BLaER1 (cell line): ENCODE measurements around the gene SLC25A21.

Source experiments
- H3K27ac ChIP-seq: shearing (Covaris generic); formaldehyde crosslinking; 2 replicates; pipeline ENCODE4 v1.8.1; 2022
- H3K27me3 ChIP-seq: shearing (Covaris generic); formaldehyde crosslinking; 2 replicates; pipeline ENCODE4 v1.8.1; 2022
- H3K36me3 ChIP-seq: shearing (Covaris generic); formaldehyde crosslinking; 2 replicates; pipeline ENCODE4 v1.8.1; 2022
- H3K4me1 ChIP-seq: shearing (Covaris generic); formaldehyde crosslinking; 2 replicates; pipeline ENCODE4 v1.8.1; 2022
- H3K4me2 ChIP-seq: shearing (Covaris generic); formaldehyde crosslinking; 2 replicates; pipeline ENCODE4 v1.8.1; 2022
- H3K4me3 ChIP-seq: shearing (Covaris generic); formaldehyde crosslinking; 2 replicates; pipeline ENCODE4 v1.8.1; 2022
- H3K9ac ChIP-seq: shearing (Covaris generic); formaldehyde crosslinking; 2 replicates; pipeline ENCODE4 v1.8.1; 2022
- H3K9me3 ChIP-seq: shearing (Covaris generic); formaldehyde crosslinking; 2 replicates; pipeline ENCODE4 v1.8.1; 2022
- H4K20me1 ChIP-seq: shearing (Covaris generic); formaldehyde crosslinking; 2 replicates; pipeline ENCODE4 v1.8.1; 2022
- Cebpa-rat ChIP-seq: shearing (Covaris generic); IDR thresholded peaks from 2 replicates; pipeline ENCODE4 v1.8.1; 2022

Gene SLC25A21

GRCh38 chr14:36938678-36939077 is 233.7 kb downstream of the SLC25A21 start:
- Histone ChIP-seq H3K27me3 (no peaks in the 10 kb centered on the region), H3K4me2 (no peak overlapping the region), H3K4me3 (no peak overlapping the region), H3K36me3 (no peaks in the 10 kb centered on the region), H3K4me1 (0 out of 2 replicates have a peak, but pooled peaks cover under 1% of the 10 kb centered on the region), H3K9me3 (no peaks in the 10 kb centered on the region), H3K9ac (no peak overlapping the region), H3K27ac (no peak overlapping the region), H4K20me1 (no peaks in the 10 kb centered on the region)
- TF ChIP-seq Cebpa-rat = no peak

GRCh38 chr14:36935976-36936678 is 236.3 kb downstream of the SLC25A21 start:
- no peaks in the 10 kb centered on the region for H3K9me3 ChIP-seq
- H4K20me1 ChIP-seq = no peaks in the 10 kb centered on the region
- no peak for TF ChIP-seq Cebpa-rat
- no peak overlapping the region for H3K4me3 ChIP-seq
- H3K9ac ChIP-seq = no peak overlapping the region
- no peaks in the 10 kb centered on the region for H3K36me3 ChIP-seq
- no peaks in the 10 kb centered on the region for H3K27me3 ChIP-seq
- H3K4me2 ChIP-seq = no peak overlapping the region
- H3K4me1 ChIP-seq = 0 out of 2 replicates have a peak, but pooled peaks cover 5% of the 10 kb centered on the region
- no peak overlapping the region for H3K27ac ChIP-seq

GRCh38 chr14:36934304-36934703 is 238.1 kb downstream of the SLC25A21 start:
- Histone ChIP-seq H3K4me2 (no peak overlapping the region), H4K20me1 (no peaks in the 10 kb centered on the region), H3K36me3 (no peaks in the 10 kb centered on the region), H3K9me3 (no peaks in the 10 kb centered on the region), H3K9ac (no peak overlapping the region), H3K27ac (no peak overlapping the region), H3K27me3 (no peaks in the 10 kb centered on the region), H3K4me1 (0 out of 2 replicates have a peak, but pooled peaks cover 5% of the 10 kb centered on the region), H3K4me3 (no peak overlapping the region)
- no peak for TF ChIP-seq Cebpa-rat

GRCh38 chr14:36931791-36932190 is 240.6 kb downstream of the SLC25A21 start:
- no peaks in the 10 kb centered on the region for H4K20me1 ChIP-seq
- no peak overlapping the region for H3K4me2 ChIP-seq
- H3K9me3 ChIP-seq = no peaks in the 10 kb centered on the region
- no peaks in the 10 kb centered on the region for H3K36me3 ChIP-seq
- no peak for TF ChIP-seq Cebpa-rat
- no peaks in the 10 kb centered on the region for H3K27me3 ChIP-seq
- 0 out of 2 replicates have a peak, but pooled peaks cover 5% of the 10 kb centered on the region for H3K4me1 ChIP-seq
- no peak overlapping the region for H3K4me3 ChIP-seq
- H3K27ac ChIP-seq = no peak overlapping the region
- no peak overlapping the region for H3K9ac ChIP-seq

GRCh38 chr14:36928432-36928831 is 244.0 kb downstream of the SLC25A21 start:
- Histone ChIP-seq H3K4me2 (no peak overlapping the region), H4K20me1 (no peaks in the 10 kb centered on the region), H3K36me3 (no peaks in the 10 kb centered on the region), H3K4me3 (no peak overlapping the region), H3K4me1 (0 out of 2 replicates have a peak, but pooled peaks cover 2% of the 10 kb centered on the region), H3K27ac (no peak overlapping the region), H3K9ac (no peak overlapping the region), H3K27me3 (no peaks in the 10 kb centered on the region), H3K9me3 (no peaks in the 10 kb centered on the region)
- no peak for TF ChIP-seq Cebpa-rat

GRCh38 chr14:36925094-36925493 is 247.3 kb downstream of the SLC25A21 start:
- H3K4me3 ChIP-seq = no peak overlapping the region
- no peaks in the 10 kb centered on the region for H3K27me3 ChIP-seq
- no peak for TF ChIP-seq Cebpa-rat
- H3K36me3 ChIP-seq = no peaks in the 10 kb centered on the region
- H3K9me3 ChIP-seq = no peaks in the 10 kb centered on the region
- H3K4me1 ChIP-seq = no peaks in the 10 kb centered on the region
- no peak overlapping the region for H3K9ac ChIP-seq
- no peaks in the 10 kb centered on the region for H4K20me1 ChIP-seq
- no peak overlapping the region for H3K27ac ChIP-seq
- no peak overlapping the region for H3K4me2 ChIP-seq

GRCh38 chr14:36916668-36917067 is 255.7 kb downstream of the SLC25A21 start:
- Histone ChIP-seq H3K9ac (no peak overlapping the region), H3K27ac (no peak overlapping the region), H3K4me1 (no peaks in the 10 kb centered on the region), H3K27me3 (no peaks in the 10 kb centered on the region), H3K9me3 (no peaks in the 10 kb centered on the region), H3K4me3 (no peak overlapping the region), H3K4me2 (no peak overlapping the region), H4K20me1 (no peaks in the 10 kb centered on the region), H3K36me3 (no peaks in the 10 kb centered on the region)
- TF ChIP-seq Cebpa-rat = no peak

- Histone ChIP-seq H3K4me2 (no peak overlapping the region), H3K27ac (no peak overlapping the region), H3K9ac (no peak overlapping the region), H3K4me3 (no peak overlapping the region), H3K4me1 (no peaks in the 10 kb centered on the region), H3K9me3 (no peaks in the 10 kb centered on the region), H3K36me3 (no peaks in the 10 kb centered on the region), H4K20me1 (no peaks in the 10 kb centered on the region), H3K27me3 (no peaks in the 10 kb centered on the region)
- TF ChIP-seq Cebpa-rat = no peak
These were observed 257.3 kb downstream of the SLC25A21 start for GRCh38 chr14:36915081-36915480.

GRCh38 chr14:36910578-36910977 is 261.8 kb downstream of the SLC25A21 start:
- Histone ChIP-seq H3K27ac (no peak overlapping the region), H3K4me2 (no peak overlapping the region), H3K9ac (no peak overlapping the region), H4K20me1 (no peaks in the 10 kb centered on the region), H3K9me3 (no peaks in the 10 kb centered on the region), H3K4me1 (no peaks in the 10 kb centered on the region), H3K36me3 (no peaks in the 10 kb centered on the region), H3K4me3 (no peak overlapping the region), H3K27me3 (no peaks in the 10 kb centered on the region)
- TF ChIP-seq Cebpa-rat = no peak

GRCh38 chr14:36905272-36905888 is 267.0 kb downstream of the SLC25A21 start:
- no peak overlapping the region for H3K4me3 ChIP-seq
- H3K9ac ChIP-seq = no peak overlapping the region
- H3K4me2 ChIP-seq = no peak overlapping the region
- TF ChIP-seq Cebpa-rat = no peak
- no peaks in the 10 kb centered on the region for H3K27me3 ChIP-seq
- H3K4me1 ChIP-seq = no peaks in the 10 kb centered on the region
- no peak overlapping the region for H3K27ac ChIP-seq
- no peaks in the 10 kb centered on the region for H3K36me3 ChIP-seq
- no peaks in the 10 kb centered on the region for H4K20me1 ChIP-seq
- H3K9me3 ChIP-seq = no peaks in the 10 kb centered on the region
